Smooth muscle cell (in vitro differentiated cells): ENCODE measurements around the gene FSD1L. TPM values are rescaled to one million over a fixed set of nuclear protein-coding genes. Genes with fewer than 3 reads are reported as not detected.

ENCODE experiments used
- DNase-seq: peaks from one replicate; lab custom pipeline; 2025; ENCODE audit not compliant: unreplicated experiment; lab: John Stamatoyannopoulos, UW
- H2AFZ ChIP-seq: fragments of 200-600 bp; sonication (generic); 2 replicates; pipeline ENCODE4 v1.6.0; 2016; ENCODE audit warnings: antibody characterized with exemption, low read depth, mild to moderate bottlenecking
- H3F3A ChIP-seq: fragments of 200-600 bp; sonication (generic); 2 replicates; pipeline ENCODE4 v1.6.0; 2017; ENCODE audit warnings: antibody characterized with exemption, low read depth
- H3K27ac ChIP-seq: fragments of 200-600 bp; sonication (generic); 2 replicates; pipeline ENCODE4 v1.5.1; 2016; ENCODE audit warnings: low read depth, mild to moderate bottlenecking
- H3K27me3 ChIP-seq: fragments of 200-600 bp; sonication (generic); 2 replicates; pipeline ENCODE4 v1.6.1; 2016; ENCODE audit warnings: low read depth, mild to moderate bottlenecking
- H3K36me3 ChIP-seq: fragments of 200-600 bp; sonication (generic); 2 replicates; pipeline ENCODE4 v1.5.1; 2016; ENCODE audit warnings: low read depth
- H3K4me1 ChIP-seq: fragments of 200-600 bp; sonication (generic); 2 replicates; pipeline ENCODE4 v1.5.1; 2016; ENCODE audit warnings: low read depth
- H3K4me2 ChIP-seq: fragments of 200-600 bp; sonication (generic); 2 replicates; pipeline ENCODE4 v1.6.0; 2016; ENCODE audit warnings: mild to moderate bottlenecking
- H3K4me3 ChIP-seq: fragments of 200-600 bp; sonication (generic); 2 replicates; pipeline ENCODE4 v1.5.1; 2016; ENCODE audit warnings: mild to moderate bottlenecking
- H3K79me2 ChIP-seq: fragments of 200-600 bp; sonication (generic); 2 replicates; pipeline ENCODE4 v1.6.0; 2016; ENCODE audit warnings: low read depth, mild to moderate bottlenecking
- H3K9ac ChIP-seq: fragments of 200-600 bp; sonication (generic); 2 replicates; pipeline ENCODE4 v1.6.0; 2016; ENCODE audit warnings: low read depth
- H3K9me3 ChIP-seq: fragments of 200-600 bp; sonication (generic); replicated peaks from 2 replicates; pipeline ENCODE4 v1.5.1; 2016; ENCODE audit warnings: low read depth
- H4K20me1 ChIP-seq: fragments of 200-600 bp; sonication (generic); 2 replicates; pipeline ENCODE4 v1.6.0; 2016; ENCODE audit warnings: low read depth
- WGBS: methylation state at CpG from one replicate; pipeline ENCODE4 v1.1.7; 2016; ENCODE audit warnings: low lambda C conversion rate; 5-methylcytosine and 5-hydroxymethylcytosine counted together
- polyA plus RNA-seq: library from polyadenylated mRNA; unstranded; fragments of >200 nt; fragmentation: Nextera tagmentation; extraction: Ambion mirVana; gene quantifications from 2 replicates; pipeline ENCODE4 v1.2.1, GENCODE V29; 2016
- total RNA-seq: library from RNA; depleted of rRNA; stranded (reverse); fragments of >200 nt; gene quantifications from 2 replicates; pipeline ENCODE4 v1.2.3, GENCODE V29; 2014
- TF ChIP-seq, protein P1 (sequence below): fragments of 200-600 bp; sonication (generic); IDR thresholded peaks from 2 replicates; pipeline ENCODE4 v1.5.1; 2017; ENCODE audit warnings: borderline replicate concordance, mild to moderate bottlenecking, antibody characterized with exemption; ENCODE audit not compliant: insufficient read depth, poor library complexity, severe bottlenecking

The FSD1L gene
- total and polyA plus RNA-seq, 2 experiments from 2014 or later, result 1.0 to 7.5 TPM

DNA sequence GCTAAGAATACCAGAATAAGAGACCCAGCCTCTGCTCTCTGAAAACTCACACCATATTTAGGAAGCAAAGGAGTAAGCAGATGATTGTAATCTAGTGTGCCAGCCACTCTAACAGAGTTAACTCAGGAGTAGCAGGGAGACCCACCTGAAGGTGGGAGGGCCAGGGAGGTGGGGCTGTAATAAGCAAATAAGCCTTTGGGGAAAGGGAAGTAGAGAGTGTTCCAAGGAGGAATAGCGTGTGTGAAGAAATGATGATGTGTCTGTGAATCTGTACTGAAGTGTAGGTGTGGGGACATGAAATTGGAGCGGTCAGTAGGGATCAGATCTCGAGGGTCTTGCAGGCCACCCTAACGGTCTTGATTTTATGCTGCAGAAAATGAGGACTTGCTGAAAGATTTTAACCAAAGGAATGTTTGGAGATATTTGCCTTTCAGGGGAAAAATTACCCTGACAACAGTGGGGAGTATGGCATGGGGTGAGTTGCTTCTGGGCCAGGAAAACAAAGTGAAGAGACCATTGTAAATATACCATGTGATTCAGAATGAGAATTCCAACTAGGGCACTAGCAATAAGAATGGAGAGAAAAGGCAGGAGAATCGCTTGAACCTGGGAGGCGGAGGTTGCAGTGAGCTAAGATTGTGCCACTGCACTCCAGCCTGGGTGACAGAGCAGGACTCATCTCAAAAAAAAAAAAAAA lies 44.1 kb upstream of the FSD1L start:
- no peak overlapping the region for H2AFZ ChIP-seq
- H3K4me3 ChIP-seq, result no peak overlapping the region
- TF ChIP-seq, protein P1, sequence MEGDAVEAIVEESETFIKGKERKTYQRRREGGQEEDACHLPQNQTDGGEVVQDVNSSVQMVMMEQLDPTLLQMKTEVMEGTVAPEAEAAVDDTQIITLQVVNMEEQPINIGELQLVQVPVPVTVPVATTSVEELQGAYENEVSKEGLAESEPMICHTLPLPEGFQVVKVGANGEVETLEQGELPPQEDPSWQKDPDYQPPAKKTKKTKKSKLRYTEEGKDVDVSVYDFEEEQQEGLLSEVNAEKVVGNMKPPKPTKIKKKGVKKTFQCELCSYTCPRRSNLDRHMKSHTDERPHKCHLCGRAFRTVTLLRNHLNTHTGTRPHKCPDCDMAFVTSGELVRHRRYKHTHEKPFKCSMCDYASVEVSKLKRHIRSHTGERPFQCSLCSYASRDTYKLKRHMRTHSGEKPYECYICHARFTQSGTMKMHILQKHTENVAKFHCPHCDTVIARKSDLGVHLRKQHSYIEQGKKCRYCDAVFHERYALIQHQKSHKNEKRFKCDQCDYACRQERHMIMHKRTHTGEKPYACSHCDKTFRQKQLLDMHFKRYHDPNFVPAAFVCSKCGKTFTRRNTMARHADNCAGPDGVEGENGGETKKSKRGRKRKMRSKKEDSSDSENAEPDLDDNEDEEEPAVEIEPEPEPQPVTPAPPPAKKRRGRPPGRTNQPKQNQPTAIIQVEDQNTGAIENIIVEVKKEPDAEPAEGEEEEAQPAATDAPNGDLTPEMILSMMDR, result no peak
- H3K27ac ChIP-seq, result no peak overlapping the region
- no peaks in the 10 kb centered on the region for H4K20me1 ChIP-seq
- H3K27me3 ChIP-seq, result peaks cover 9% of the 10 kb centered on the region
- no peaks in the 10 kb centered on the region for H3K79me2 ChIP-seq
- no peaks in the 10 kb centered on the region for H3K36me3 ChIP-seq
- H3K4me2 ChIP-seq, result no peak overlapping the region
- DNase-seq, result no peak
- H3K9ac ChIP-seq, result no peak overlapping the region
- peaks cover 7% of the 10 kb centered on the region for H3K4me1 ChIP-seq
- WGBS, result 62% methylated on average over 6 of the region's 6 CpGs
- no peaks in the 10 kb centered on the region for H3F3A ChIP-seq
- H3K9me3 ChIP-seq, result no peaks in the 10 kb centered on the region

DNA sequence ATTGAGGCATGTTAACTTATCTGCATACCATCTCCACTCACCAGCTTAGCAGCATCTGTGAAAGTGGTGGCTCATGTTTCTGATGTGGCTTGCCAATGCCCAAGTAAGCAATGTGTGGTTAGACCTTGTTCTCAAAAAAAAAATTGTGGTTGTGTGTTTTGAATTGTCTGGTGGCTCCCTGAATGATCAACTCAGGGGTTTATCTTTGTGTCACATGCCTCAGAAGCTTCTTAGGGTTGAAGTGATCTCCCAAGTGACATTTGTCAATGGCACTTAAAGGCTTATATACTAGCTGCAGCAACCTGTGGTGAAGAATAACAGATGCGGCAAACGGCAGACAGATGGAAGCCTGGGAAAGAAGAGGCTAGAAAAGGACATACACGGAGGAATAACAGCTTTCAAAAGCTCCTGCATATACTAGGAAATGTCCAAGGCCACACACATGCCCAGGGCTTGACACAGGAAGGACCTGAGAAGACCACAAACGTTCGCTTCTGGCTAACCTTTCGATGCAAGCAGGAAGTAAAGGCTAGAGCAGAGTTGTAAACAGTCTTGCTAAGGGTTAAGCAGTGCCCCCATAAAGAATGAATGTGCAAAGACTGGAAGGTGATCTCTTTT lies 42.2 kb upstream of the FSD1L start:
- H3K4me1 ChIP-seq, result peaks cover 7% of the 10 kb centered on the region
- no peaks in the 10 kb centered on the region for H4K20me1 ChIP-seq
- H3K9ac ChIP-seq, result no peak overlapping the region
- no peaks in the 10 kb centered on the region for H3K36me3 ChIP-seq
- TF ChIP-seq, protein P1, result no peak
- H3K4me3 ChIP-seq, result no peak overlapping the region
- H3K27me3 ChIP-seq, result peaks cover 9% of the 10 kb centered on the region
- no peak overlapping the region for H3K27ac ChIP-seq
- no peaks in the 10 kb centered on the region for H3K9me3 ChIP-seq
- H2AFZ ChIP-seq, result no peak overlapping the region
- no peak overlapping the region for H3K4me2 ChIP-seq
- no peak for DNase-seq
- WGBS, result 41% methylated on average over 6 of the region's 6 CpGs
- H3F3A ChIP-seq, result no peaks in the 10 kb centered on the region
- H3K79me2 ChIP-seq, result no peaks in the 10 kb centered on the region

DNA sequence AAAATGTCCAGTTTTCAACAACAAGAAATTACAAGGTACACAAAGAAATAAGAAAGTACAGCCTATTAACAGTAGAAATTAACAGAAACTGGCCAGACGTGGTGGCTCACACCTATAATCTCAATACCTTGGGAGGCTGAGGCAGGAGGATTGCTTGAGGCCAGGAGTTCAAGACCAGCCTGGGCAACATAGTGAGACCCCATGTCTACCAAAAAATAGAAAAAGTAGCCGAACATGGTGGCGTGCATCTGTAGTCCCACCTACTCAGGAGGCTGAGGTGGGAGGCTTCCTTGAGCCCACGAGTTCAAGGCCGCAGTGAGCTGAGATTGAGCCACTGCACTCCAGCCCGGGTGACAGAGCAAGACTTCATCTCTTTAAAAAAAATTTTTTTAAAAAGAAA lies 41.5 kb upstream of the FSD1L start:
- WGBS, result 96% methylated on average over 6 of the region's 6 CpGs
- Histone ChIP-seq H2AFZ (no peak overlapping the region), H3K9me3 (no peaks in the 10 kb centered on the region), H3F3A (no peaks in the 10 kb centered on the region), H3K4me1 (peaks cover 2% of the 10 kb centered on the region), H3K27me3 (peaks cover 9% of the 10 kb centered on the region), H3K4me3 (no peak overlapping the region), H3K27ac (no peak overlapping the region), H3K4me2 (no peak overlapping the region), H4K20me1 (no peaks in the 10 kb centered on the region), H3K36me3 (no peaks in the 10 kb centered on the region), H3K9ac (no peak overlapping the region), H3K79me2 (no peaks in the 10 kb centered on the region)
- no peak for DNase-seq
- TF ChIP-seq, protein P1, result no peak

DNA sequence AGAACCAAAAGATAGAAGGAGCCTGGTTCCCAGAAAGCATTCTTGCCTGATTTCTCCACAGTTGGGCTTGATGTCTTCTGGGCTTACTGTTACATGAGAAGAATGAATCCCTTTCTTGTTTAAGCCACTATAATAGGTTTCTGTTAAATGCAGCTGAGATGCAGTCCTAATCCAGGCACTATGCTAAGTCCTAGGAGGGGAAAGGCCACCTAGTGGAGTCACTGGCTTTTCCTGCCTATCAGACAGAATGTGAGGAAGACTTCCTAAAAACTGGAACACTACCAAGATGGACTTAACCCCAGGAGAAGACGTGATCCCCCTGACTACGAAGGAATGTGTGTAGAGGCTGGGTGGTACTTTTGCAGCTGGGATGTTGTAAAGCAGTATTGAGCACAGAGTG lies 34.3 kb upstream of the FSD1L start:
- Histone ChIP-seq H4K20me1 (no peaks in the 10 kb centered on the region), H3K4me3 (no peak overlapping the region), H3K9me3 (no peaks in the 10 kb centered on the region), H3K27ac (no peak overlapping the region), H2AFZ (no peak overlapping the region), H3F3A (peaks cover 8% of the 10 kb centered on the region), H3K9ac (no peak overlapping the region), H3K4me2 (no peak overlapping the region), H3K36me3 (no peaks in the 10 kb centered on the region), H3K27me3 (no peaks in the 10 kb centered on the region), H3K4me1 (peaks cover 7% of the 10 kb centered on the region), H3K79me2 (no peaks in the 10 kb centered on the region)
- DNase-seq, result no peak
- 37% methylated on average over 2 of the region's 2 CpGs for WGBS
- TF ChIP-seq, protein P1, result peak; percentile 23
